Bronchial epithelial cell (primary cell): Measurements from ENCODE around the gene THBS1. TPM values are rescaled to one million over a fixed set of nuclear protein-coding genes. Genes with fewer than 3 reads are reported as not detected.

Source experiments
- DNase-seq: peaks from one replicate; pipeline ENCODE4 v3.0.0-alpha.2; 2010; ENCODE audit warnings: low read depth
- FAIRE-seq: peaks from 2 replicates; lab custom pipeline; 2011; peaks lifted over from hg19 to GRCh38; lab: Jason Lieb, UNC
- H3K27me3 ChIP-seq: 2 replicates; pipeline ENCODE4 v1.5.1; 2011; ENCODE audit warnings: low read length; ENCODE audit not compliant: control insufficient read depth, insufficient read depth
- H3K36me3 ChIP-seq: 2 replicates; pipeline ENCODE4 v1.5.1; 2011; ENCODE audit warnings: low read length; ENCODE audit not compliant: control insufficient read depth, insufficient read depth
- H3K4me3 ChIP-seq: 2 replicates; pipeline ENCODE4 v1.5.1; 2011; ENCODE audit warnings: mild to moderate bottlenecking, low read depth, low read length, control low read depth
- total RNA-seq: library from RNA; depleted of rRNA; stranded (reverse); fragments of >200 nt; gene quantifications from 2 replicates; pipeline ENCODE4 v1.2.1, GENCODE V29; 2014
- TF ChIP-seq, protein P1 (sequence below): IDR thresholded peaks from 2 replicates; pipeline ENCODE4 v1.5.1; 2011; ENCODE audit warnings: mild to moderate bottlenecking, moderate library complexity, low read length, control low read depth, inconsistent platforms; ENCODE audit not compliant: insufficient read depth, severe bottlenecking

THBS1 gene
- total RNA-seq, 1 donor from 2014 or later = 162 TPM

DNA sequence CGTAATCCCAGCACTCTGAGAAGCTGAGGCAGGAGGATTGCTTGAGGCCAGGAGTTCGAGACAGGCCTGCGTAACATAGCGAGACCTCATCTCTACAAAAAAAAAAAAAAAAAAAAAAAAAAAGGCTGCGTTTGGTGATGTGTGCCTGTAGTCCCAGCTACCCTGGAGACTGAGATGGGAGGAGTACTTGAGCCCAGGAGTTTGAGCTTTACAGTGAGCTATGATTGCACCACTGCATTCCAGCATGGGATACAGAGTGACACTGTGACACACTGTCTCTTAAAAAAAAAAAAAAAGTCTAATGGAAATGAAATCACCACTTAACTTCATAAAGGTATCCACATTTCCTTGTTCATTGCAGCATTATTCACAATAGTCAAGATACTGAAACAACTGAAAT lies 65.5 kb downstream of the THBS1 start:
- Histone ChIP-seq H3K36me3 (no peaks in the 10 kb centered on the region), H3K4me3 (no peak overlapping the region), H3K27me3 (no peaks in the 10 kb centered on the region)
- no peak for DNase-seq
- FAIRE-seq = no peak
- TF ChIP-seq, protein P1, sequence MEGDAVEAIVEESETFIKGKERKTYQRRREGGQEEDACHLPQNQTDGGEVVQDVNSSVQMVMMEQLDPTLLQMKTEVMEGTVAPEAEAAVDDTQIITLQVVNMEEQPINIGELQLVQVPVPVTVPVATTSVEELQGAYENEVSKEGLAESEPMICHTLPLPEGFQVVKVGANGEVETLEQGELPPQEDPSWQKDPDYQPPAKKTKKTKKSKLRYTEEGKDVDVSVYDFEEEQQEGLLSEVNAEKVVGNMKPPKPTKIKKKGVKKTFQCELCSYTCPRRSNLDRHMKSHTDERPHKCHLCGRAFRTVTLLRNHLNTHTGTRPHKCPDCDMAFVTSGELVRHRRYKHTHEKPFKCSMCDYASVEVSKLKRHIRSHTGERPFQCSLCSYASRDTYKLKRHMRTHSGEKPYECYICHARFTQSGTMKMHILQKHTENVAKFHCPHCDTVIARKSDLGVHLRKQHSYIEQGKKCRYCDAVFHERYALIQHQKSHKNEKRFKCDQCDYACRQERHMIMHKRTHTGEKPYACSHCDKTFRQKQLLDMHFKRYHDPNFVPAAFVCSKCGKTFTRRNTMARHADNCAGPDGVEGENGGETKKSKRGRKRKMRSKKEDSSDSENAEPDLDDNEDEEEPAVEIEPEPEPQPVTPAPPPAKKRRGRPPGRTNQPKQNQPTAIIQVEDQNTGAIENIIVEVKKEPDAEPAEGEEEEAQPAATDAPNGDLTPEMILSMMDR = no peak

Other genes starting within 250 kb of the THBS1 start
- 9.5 and 28.8 TPM in 2 replicates for gene FSIP1, start 201.8 kb downstream of the THBS1 start, total RNA-seq